HepG2 (cell line): Measurements from ENCODE around the gene CEP128. TPM values are rescaled to one million over a fixed set of nuclear protein-coding genes. Genes with fewer than 3 reads are reported as not detected.

Source experiments
- ATAC-seq: fragments of 200-7000 bp; cut with Tn5 transposase; 3 replicates; pipeline ENCODE4 v1.9.1; 2020; ENCODE audit warnings: mild to moderate bottlenecking, moderate library complexity
- BruUV-seq: library from RNA; stranded (reverse); fragments of 400-500 nt; replicated peaks from 2 replicates; lab custom pipeline; 2021; lab: Mats Ljungman, UMichigan
- CTCF ChIA-PET: fragments of 300-600 bp; formaldehyde crosslinking; extraction: SDS; loops from one replicate; lab custom pipeline; 2021; ENCODE audit warnings: low total read pairs, inconsistent platforms, low intra/inter-chr PET ratio; lab: Yijun Ruan, JAX
- POLR2A ChIA-PET: fragments of 350-600 bp; sonication (Branson Sonifier 250); formaldehyde crosslinking; loops from one replicate; lab custom pipeline; 2020; ENCODE audit warnings: antibody characterized with exemption, inconsistent platforms; lab: Yijun Ruan, JAX
- DNase-seq: peaks from one replicate; pipeline ENCODE4 v3.0.0-alpha.2; 2015; ENCODE audit warnings: low spot score
- FAIRE-seq: peaks from 3 replicates; lab custom pipeline; 2011; peaks lifted over from hg19 to GRCh38; lab: Jason Lieb, UNC
- H2AFZ ChIP-seq: one replicate; pipeline ENCODE4 v1.6.1; 2011; ENCODE audit warnings: low read length, inconsistent platforms
- H3K27ac ChIP-seq: fragments of 300-600 bp; 3 replicates; pipeline ENCODE4 v1.8.0; 2011; ENCODE audit warnings: mixed run types, mild to moderate bottlenecking, mixed read lengths, low read length, inconsistent platforms; ENCODE audit not compliant: insufficient read depth; ENCODE audit errors: extremely low read length
- H3K27me3 ChIP-seq, 2 experiments: fragments of 200-600 bp in 1 of 2; 2 replicates in 1 of 2; 3 replicates in 1 of 2; pipeline versions ENCODE4 v1.6.0 to v1.8.0; 2011; ENCODE audit warnings: low read length in 2 of 2, mild to moderate bottlenecking in 2 of 2, moderate library complexity in 2 of 2, inconsistent platforms in 1 of 2; ENCODE audit not compliant: insufficient read depth in 2 of 2, control insufficient read depth in 1 of 2
- H3K36me3 ChIP-seq, 2 experiments: fragments of 200-600 bp in 1 of 2; replicated peaks in 1 of 2; 2 replicates in 1 of 2; 3 replicates in 1 of 2; pipeline versions ENCODE4 v1.5.1 to v1.8.0; 2011; ENCODE audit warnings: low read length in 2 of 2, inconsistent platforms in 1 of 2; ENCODE audit not compliant: insufficient read depth in 2 of 2, control insufficient read depth in 1 of 2
- H3K4me1 ChIP-seq: 2 replicates; pipeline ENCODE4 v1.5.1; 2012; ENCODE audit warnings: low read length, inconsistent platforms; ENCODE audit not compliant: insufficient read depth
- H3K4me2 ChIP-seq: 2 replicates; pipeline ENCODE4 v1.6.0; 2011; ENCODE audit warnings: low read depth, low read length, inconsistent platforms
- H3K4me3 ChIP-seq, 3 experiments: fragments of 200-600 bp in 1 of 3; sonication (generic), shearing (Covaris generic) in 1 of 3; replicated peaks in 1 of 3; 2 replicates each; pipeline ENCODE4 v1.5.1; 2011 to 2016; ENCODE audit warnings: low read length in 3 of 3, inconsistent platforms in 2 of 3, low read depth in 2 of 3, mild to moderate bottlenecking in 2 of 3, control low read depth in 1 of 3, mixed read lengths in 1 of 3; ENCODE audit not compliant: insufficient read depth in 1 of 3
- H3K79me2 ChIP-seq: one replicate; pipeline ENCODE4 v1.6.1; 2011; ENCODE audit warnings: low read length, inconsistent platforms; ENCODE audit not compliant: insufficient read depth
- H3K9ac ChIP-seq: 2 replicates; pipeline ENCODE4 v1.6.0; 2011; ENCODE audit warnings: mild to moderate bottlenecking, low read depth, low read length, inconsistent platforms; ENCODE audit not compliant: insufficient read depth
- H3K9me3 ChIP-seq: 2 replicates; pipeline ENCODE4 v1.5.1; 2012; ENCODE audit warnings: mild to moderate bottlenecking, low read length
- H4K20me1 ChIP-seq: 2 replicates; pipeline ENCODE4 v1.6.0; 2011; ENCODE audit warnings: inconsistent platforms, mild to moderate bottlenecking, low read length, moderate library complexity; ENCODE audit not compliant: insufficient read depth
- ARNTL ChIP-seq: sonication (generic); formaldehyde crosslinking; IDR thresholded peaks from 2 replicates; pipeline ENCODE4 v1.4.0; 2020; ENCODE audit warnings: mild to moderate bottlenecking, missing genetic modification reagents
- BCL6 ChIP-seq: IDR thresholded peaks from 2 replicates; pipeline ENCODE4 v1.6.1; 2016; ENCODE audit warnings: missing genetic modification reagents, missing compliant biosample characterization
- GATAD2A ChIP-seq: IDR thresholded peaks from 2 replicates; pipeline ENCODE4 v1.6.1; 2016
- HNF4G ChIP-seq, 2 experiments: sonication (generic) in 1 of 2; formaldehyde crosslinking in 1 of 2; IDR thresholded peaks; 2 replicates each; pipeline versions ENCODE4 v1.4.0 to v1.6.1; 2011 to 2020; ENCODE audit warnings: borderline replicate concordance in 2 of 2, low read depth in 2 of 2, mild to moderate bottlenecking in 2 of 2, low read length in 1 of 2, missing genetic modification reagents in 1 of 2, moderate library complexity in 1 of 2
- IKZF5 ChIP-seq: IDR thresholded peaks from 2 replicates; pipeline ENCODE4 v1.6.1; 2018; ENCODE audit warnings: missing genetic modification reagents, mild to moderate bottlenecking, missing compliant biosample characterization
- KAT8 ChIP-seq: IDR thresholded peaks from 2 replicates; pipeline ENCODE4 v1.6.1; 2016; ENCODE audit warnings: missing genetic modification reagents, missing compliant biosample characterization
- SALL2 ChIP-seq: sonication (generic); formaldehyde crosslinking; IDR thresholded peaks from 2 replicates; pipeline ENCODE4 v1.8.1; 2023; ENCODE audit warnings: mild to moderate bottlenecking, missing genetic modification reagents, inconsistent platforms
- SMC3 ChIP-seq: IDR thresholded peaks from 2 replicates; pipeline ENCODE4 v1.6.1; 2011; ENCODE audit warnings: low read length, improper control_type of control experiment
- STAG1 ChIP-seq: sonication (generic); formaldehyde crosslinking; IDR thresholded peaks from 2 replicates; pipeline ENCODE4 v1.4.0; 2020; ENCODE audit warnings: missing genetic modification reagents
- TAF1 ChIP-seq: sonication (generic); formaldehyde crosslinking; IDR thresholded peaks from 2 replicates; pipeline ENCODE4 v1.4.0; 2020; ENCODE audit warnings: missing genetic modification reagents
- ZKSCAN5 ChIP-seq: sonication (generic); formaldehyde crosslinking; IDR thresholded peaks from 2 replicates; pipeline ENCODE4 v1.5.1; 2020; ENCODE audit warnings: mild to moderate bottlenecking, missing genetic modification reagents
- ZMYM4 ChIP-seq: sonication (generic); formaldehyde crosslinking; IDR thresholded peaks from 2 replicates; pipeline ENCODE4 v1.8.1; 2023; ENCODE audit warnings: mild to moderate bottlenecking, missing genetic modification reagents
- ZNF142 ChIP-seq: sonication (generic); formaldehyde crosslinking; IDR thresholded peaks from 2 replicates; pipeline ENCODE4 v1.4.0; 2020; ENCODE audit warnings: missing genetic modification reagents
- ZNF331 ChIP-seq: sonication (generic); formaldehyde crosslinking; IDR thresholded peaks from 2 replicates; pipeline ENCODE4 v1.4.0; 2020; ENCODE audit warnings: missing genetic modification reagents
- ZNF33A ChIP-seq: sonication (generic); formaldehyde crosslinking; IDR thresholded peaks from 2 replicates; pipeline ENCODE4 v1.5.1; 2020; ENCODE audit warnings: missing genetic modification reagents, mild to moderate bottlenecking, moderate library complexity, borderline replicate concordance
- ZNF576 ChIP-seq: sonication (generic); formaldehyde crosslinking; IDR thresholded peaks from 2 replicates; pipeline ENCODE4 v1.4.0; 2020; ENCODE audit warnings: mild to moderate bottlenecking, missing genetic modification reagents
- ZNF768 ChIP-seq: sonication (generic); formaldehyde crosslinking; IDR thresholded peaks from 2 replicates; pipeline ENCODE4 v1.4.0; 2020; ENCODE audit warnings: missing genetic modification reagents
- WGBS: methylation state at CpG from one replicate; pipeline ENCODE4 v1.1.6; 2017; ENCODE audit warnings: low lambda C conversion rate; 5-methylcytosine and 5-hydroxymethylcytosine counted together
- in situ Hi-C: cut with HindIII; loops from 2 replicates; pipeline ENCODE4 v1.10.0; 2017; ENCODE audit warnings: low pct_unique_long_range_greater_than_20kb; ENCODE audit not compliant: extremely low pct_ligation_motif_present
- intact Hi-C: fragments of 100-400 bp; cut with micrococcal nuclease; formaldehyde crosslinking; loops from one replicate; pipeline ENCODE4 v1.10.0; 2022; ENCODE audit not compliant: unreplicated experiment
- polyA plus RNA-seq, 8 experiments: library from polyadenylated mRNA; depleted of rRNA in 3 of 8; stranded (reverse) in 7 of 8; unstranded in 1 of 8; fragments of >200 nt; fragmentation: Illumina TruSeq in 4 of 8; extraction: Trizol in 4 of 8; gene quantifications; 2 replicates each; pipeline versions ENCODE4 v1.2.1 to v1.2.3, GENCODE V29; 2011 to 2016; ENCODE audit warnings: low read depth in 4 of 8, missing spikeins in 1 of 8, mixed read lengths in 1 of 8; ENCODE audit not compliant: insufficient read depth in 1 of 8
- total RNA-seq, 5 experiments: library from RNA; depleted of rRNA; stranded (reverse); fragments of >200 nt; fragmentation: Illumina TruSeq; extraction: Trizol; gene quantifications; 2 replicates each; pipeline ENCODE4 v1.2.3, GENCODE V29; 2016; ENCODE audit warnings: low read depth in 1 of 5

CEP128 gene
- total and polyA plus RNA-seq, 2 of the 13 experiments (the other 11 are each of a cell fraction or from before 2014, with no cell fraction given): 1.3 to 7.5 TPM

GRCh38 chr14:80954687-80955299 lies 13.3 kb upstream of the CEP128 start:
- peak; percentile 62 for FAIRE-seq
- intact Hi-C loops (loop anchor here (1.0 to 2.0 kb wide), 3 partner anchors 33 to 258 kb away; no protein-coding TSS in a partner anchor), in situ Hi-C loops (no loop called here)
- H3K9ac ChIP-seq: no peak overlapping the region
- DNase-seq: peak; percentile 68
- H3K4me1 ChIP-seq: peaks cover 10% of the 10 kb centered on the region
- peak; percentile 98 for ATAC-seq
- no TSS peak for BruUV-seq
- H3K4me3 ChIP-seq: peak overlapping the region; percentile 47 to 77 (median 54); a peak in 5 of 6 replicates
- H3K9me3 ChIP-seq: no peaks in the 10 kb centered on the region
- H3K27me3 ChIP-seq: peaks cover 4 to 22% of the 10 kb centered on the region in 2 experiments; a peak in 3 of 5 replicates
- H3K36me3 ChIP-seq: no peaks in the 10 kb centered on the region
- ChIA-PET POLR2A (no interaction called here), CTCF (interaction anchor here (3.2 kb wide), 1 partner anchor 32 kb away, joined by 30 read pairs; no protein-coding TSS in a partner anchor)
- H2AFZ ChIP-seq: peak overlapping the region; percentile 85
- no peaks in the 10 kb centered on the region for H4K20me1 ChIP-seq
- no peaks in the 10 kb centered on the region for H3K79me2 ChIP-seq
- H3K4me2 ChIP-seq: peak overlapping the region; percentile 99
- 6% methylated on average over 20 of the region's 29 CpGs for WGBS
- no peak overlapping the region for H3K27ac ChIP-seq
- peak; percentile 99 for TF ChIP-seq ZNF576 (CRISPR knock-in tag)
- 0 out of 2 replicates have a peak, but pooled peaks have one; percentile 38 for TF ChIP-seq ARNTL (CRISPR knock-in tag)
- TF ChIP-seq BCL6 (CRISPR knock-in tag): peak; percentile 33; the same call in 1 of the 2 replicates
- peak; percentile 16; the same call in 1 of the 2 replicates for TF ChIP-seq ZNF331 (CRISPR knock-in tag)
- TF ChIP-seq KAT8 (CRISPR knock-in tag): no peak
- TF ChIP-seq ZNF142 (CRISPR knock-in tag): no peak
- TF ChIP-seq STAG1 (CRISPR knock-in tag): peak; percentile 85
- TF ChIP-seq ZKSCAN5: no peak
- TF ChIP-seq ZNF33A: no peak
- peak; percentile 54 for TF ChIP-seq ZMYM4
- TF ChIP-seq SALL2 (CRISPR knock-in tag): 0 out of 2 replicates have a peak, but pooled peaks have one; percentile 37
- TF ChIP-seq HNF4G (IDR thresholded peaks at IDR 0.05; ENCODE audit: borderline replicate concordance, low read depth, low read length): no peak
- no peak for TF ChIP-seq HNF4G (CRISPR knock-in tag; IDR thresholded peaks at IDR 0.05; ENCODE audit: borderline replicate concordance, low read depth)
- 0 out of 2 replicates have a peak, but pooled peaks have one; percentile 11 for TF ChIP-seq ZNF768
- TF ChIP-seq IKZF5 (CRISPR knock-in tag): no peak
- 0 out of 2 replicates have a peak, but pooled peaks have one; percentile 15 for TF ChIP-seq GATAD2A (CRISPR knock-in tag)
- TF ChIP-seq TAF1: no peak
- peak; percentile 66 for TF ChIP-seq SMC3
